ENCODE results near the gene FAM181A.

FAM181A gene

DNA sequence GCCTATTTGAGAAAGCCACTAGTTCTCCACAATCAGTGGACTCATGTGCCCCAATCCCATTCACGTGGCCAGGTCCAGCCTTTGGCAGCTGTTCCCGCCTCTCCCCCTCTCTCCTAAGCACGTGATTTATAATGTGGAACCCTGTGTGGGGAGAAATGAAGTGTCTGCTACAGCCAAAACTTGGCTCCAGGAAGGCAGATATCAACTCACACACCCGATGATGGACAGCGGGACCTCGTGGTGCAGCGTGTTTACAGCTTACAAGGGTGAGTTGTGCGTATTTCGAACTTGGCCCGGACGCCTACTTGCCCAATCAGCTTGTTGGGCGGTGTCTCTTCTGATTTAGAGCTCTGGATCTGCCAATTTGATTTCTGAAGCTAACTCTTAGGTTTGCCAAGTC, 38.1 kb upstream of the FAM181A start:
- no peak for DNase-seq (ENCODE audit: low read depth, low spot score)
- in situ Hi-C loops (cut with HindIII; ENCODE audit: low sequenced_read_pairs): no loop called here
- TF ChIP-seq, protein P1, sequence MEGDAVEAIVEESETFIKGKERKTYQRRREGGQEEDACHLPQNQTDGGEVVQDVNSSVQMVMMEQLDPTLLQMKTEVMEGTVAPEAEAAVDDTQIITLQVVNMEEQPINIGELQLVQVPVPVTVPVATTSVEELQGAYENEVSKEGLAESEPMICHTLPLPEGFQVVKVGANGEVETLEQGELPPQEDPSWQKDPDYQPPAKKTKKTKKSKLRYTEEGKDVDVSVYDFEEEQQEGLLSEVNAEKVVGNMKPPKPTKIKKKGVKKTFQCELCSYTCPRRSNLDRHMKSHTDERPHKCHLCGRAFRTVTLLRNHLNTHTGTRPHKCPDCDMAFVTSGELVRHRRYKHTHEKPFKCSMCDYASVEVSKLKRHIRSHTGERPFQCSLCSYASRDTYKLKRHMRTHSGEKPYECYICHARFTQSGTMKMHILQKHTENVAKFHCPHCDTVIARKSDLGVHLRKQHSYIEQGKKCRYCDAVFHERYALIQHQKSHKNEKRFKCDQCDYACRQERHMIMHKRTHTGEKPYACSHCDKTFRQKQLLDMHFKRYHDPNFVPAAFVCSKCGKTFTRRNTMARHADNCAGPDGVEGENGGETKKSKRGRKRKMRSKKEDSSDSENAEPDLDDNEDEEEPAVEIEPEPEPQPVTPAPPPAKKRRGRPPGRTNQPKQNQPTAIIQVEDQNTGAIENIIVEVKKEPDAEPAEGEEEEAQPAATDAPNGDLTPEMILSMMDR (IDR thresholded peaks at IDR 0.05; ENCODE audit: low read depth, low read length): no peak
- H3K4me3 ChIP-seq (ENCODE audit: low read depth, low read length): no peak overlapping the region

DNA sequence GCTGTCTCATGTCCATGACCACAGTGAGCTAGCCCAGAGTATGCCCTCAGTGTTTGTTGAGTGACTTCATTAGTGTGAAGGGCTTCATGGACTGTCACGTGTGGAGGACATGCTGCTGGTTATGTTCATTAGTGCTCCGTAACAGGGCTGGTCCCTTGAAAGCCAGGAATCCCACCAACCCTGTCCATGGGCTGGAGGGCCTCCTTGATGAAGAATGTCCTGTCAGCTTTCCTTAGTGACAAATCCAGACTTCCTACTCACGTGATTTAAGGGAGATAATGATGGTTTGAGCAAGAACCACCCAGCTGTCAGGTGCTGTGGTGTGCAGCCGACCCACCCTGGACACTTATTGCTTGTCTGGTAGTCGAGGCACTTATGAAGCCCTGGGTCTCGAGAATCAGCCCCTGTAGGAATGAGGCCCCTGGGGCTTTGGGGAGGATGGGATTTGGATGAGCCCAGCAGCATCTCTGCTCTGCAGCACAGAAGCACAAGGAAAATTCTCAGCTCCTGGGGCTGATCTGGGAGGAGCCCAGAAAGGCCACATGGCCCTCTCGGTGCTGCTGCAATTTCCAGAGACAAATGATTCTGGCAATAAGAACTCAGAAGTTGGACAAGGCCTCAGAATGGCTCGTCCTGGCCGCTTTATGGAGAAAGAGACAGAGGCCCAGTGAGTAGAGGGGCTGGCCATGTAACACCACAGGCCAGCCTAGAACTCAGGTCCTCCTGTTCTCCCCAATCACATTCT, 37.2 kb upstream of the FAM181A start:
- TF ChIP-seq, protein P1 (IDR thresholded peaks at IDR 0.05; ENCODE audit: low read depth, low read length): no peak
- H3K4me3 ChIP-seq (ENCODE audit: low read depth, low read length): no peak overlapping the region
- in situ Hi-C loops (cut with HindIII; ENCODE audit: low sequenced_read_pairs): no loop called here
- DNase-seq (ENCODE audit: low read depth, low spot score): no peak

DNA sequence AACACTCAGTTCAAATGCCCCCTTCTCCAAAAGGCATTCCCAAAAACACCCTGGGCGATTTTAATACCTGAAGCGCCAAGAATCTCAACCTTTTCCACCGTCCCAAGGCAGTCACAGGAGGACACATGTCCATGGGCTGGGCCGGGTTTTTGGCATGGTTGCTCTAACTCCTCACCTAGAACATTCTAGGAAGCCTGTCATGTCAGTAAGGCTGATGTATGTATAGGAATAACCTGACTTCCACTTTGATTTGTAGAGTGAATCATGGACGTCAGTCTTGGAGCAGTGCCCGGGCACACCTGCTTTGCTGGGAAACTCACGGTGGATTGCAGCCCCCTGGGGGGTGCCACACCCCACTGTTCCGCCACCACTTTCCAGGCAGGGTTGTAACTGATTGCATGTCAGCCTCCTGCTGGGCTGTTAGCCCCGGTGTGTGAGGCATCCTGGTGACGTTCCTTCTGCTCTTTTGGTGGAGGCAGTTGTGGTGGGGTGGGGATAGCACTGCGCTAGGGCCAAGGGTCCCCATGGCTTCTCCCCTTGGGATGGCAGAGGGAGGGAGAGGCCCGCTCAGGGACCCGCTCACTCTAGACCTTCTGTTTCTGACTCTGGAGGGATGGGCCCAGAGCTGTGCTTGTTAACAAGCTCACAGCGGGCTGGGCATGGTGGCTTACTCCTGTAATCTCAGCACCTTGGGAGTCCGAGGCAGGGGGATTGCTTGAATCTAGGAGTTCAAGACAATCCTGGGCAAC, 35.2 kb upstream of the FAM181A start:
- no peak overlapping the region for H3K4me3 ChIP-seq (ENCODE audit: low read depth, low read length)
- DNase-seq (ENCODE audit: low read depth, low spot score): no peak
- TF ChIP-seq, protein P1 (IDR thresholded peaks at IDR 0.05; ENCODE audit: low read depth, low read length): no peak
- in situ Hi-C loops (cut with HindIII; ENCODE audit: low sequenced_read_pairs): no loop called here

DNA sequence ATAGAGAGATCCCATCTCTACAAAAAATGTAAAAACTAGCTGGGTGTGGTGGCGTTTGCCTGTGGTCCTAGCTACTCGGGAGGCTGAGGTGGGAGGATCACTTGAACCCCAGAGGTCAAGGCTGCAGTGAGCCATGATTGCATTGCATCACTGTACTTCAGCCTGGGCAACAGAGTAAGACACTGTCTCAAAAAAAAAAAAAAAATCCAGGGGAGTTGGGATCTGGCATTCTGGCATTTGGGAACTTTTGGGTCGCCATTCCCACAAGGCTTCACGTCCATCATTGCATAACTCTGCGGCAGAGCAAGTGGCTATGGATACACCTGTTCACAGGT, 34.7 kb upstream of the FAM181A start:
- TF ChIP-seq, protein P1 (IDR thresholded peaks at IDR 0.05; ENCODE audit: low read depth, low read length): no peak
- H3K4me3 ChIP-seq (ENCODE audit: low read depth, low read length): no peak overlapping the region
- DNase-seq (ENCODE audit: low read depth, low spot score): no peak
- in situ Hi-C loops (cut with HindIII; ENCODE audit: low sequenced_read_pairs): no loop called here

DNA sequence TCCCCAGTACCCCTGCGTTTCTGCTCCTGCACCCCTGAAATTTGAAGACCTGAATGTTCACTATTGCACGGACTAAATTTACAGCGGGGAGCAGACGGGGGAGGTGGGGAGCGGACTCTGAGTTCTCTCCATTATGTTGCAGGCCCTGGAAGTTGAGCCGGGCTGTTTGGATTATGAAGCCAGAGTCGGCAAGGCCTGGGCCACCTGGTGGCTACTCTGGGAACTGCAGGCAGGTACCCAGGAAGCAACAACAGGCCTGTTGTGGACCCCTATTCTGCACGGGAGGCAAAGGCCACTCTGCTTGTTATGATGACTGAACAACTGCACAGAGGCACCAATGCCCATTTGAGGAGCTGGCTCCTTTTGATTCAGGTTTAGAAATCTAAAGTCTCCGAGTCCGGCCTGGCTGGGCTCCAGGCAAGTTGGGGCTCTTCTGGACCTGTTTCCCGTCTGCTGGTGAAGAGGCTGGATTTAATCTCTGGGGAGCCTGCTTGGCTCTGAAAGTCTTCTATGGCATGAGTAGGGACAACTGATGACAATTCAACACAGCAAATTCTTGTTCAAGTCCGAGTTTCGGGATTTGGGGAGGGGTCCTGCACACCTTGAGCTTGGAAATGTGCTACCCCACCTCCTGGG, 34.1 kb upstream of the FAM181A start:
- no peak overlapping the region for H3K4me3 ChIP-seq (ENCODE audit: low read depth, low read length)
- in situ Hi-C loops (cut with HindIII; ENCODE audit: low sequenced_read_pairs): no loop called here
- DNase-seq (ENCODE audit: low read depth, low spot score): peak; percentile 48
- TF ChIP-seq, protein P1 (IDR thresholded peaks at IDR 0.05; ENCODE audit: low read depth, low read length): peak; percentile 100

DNA sequence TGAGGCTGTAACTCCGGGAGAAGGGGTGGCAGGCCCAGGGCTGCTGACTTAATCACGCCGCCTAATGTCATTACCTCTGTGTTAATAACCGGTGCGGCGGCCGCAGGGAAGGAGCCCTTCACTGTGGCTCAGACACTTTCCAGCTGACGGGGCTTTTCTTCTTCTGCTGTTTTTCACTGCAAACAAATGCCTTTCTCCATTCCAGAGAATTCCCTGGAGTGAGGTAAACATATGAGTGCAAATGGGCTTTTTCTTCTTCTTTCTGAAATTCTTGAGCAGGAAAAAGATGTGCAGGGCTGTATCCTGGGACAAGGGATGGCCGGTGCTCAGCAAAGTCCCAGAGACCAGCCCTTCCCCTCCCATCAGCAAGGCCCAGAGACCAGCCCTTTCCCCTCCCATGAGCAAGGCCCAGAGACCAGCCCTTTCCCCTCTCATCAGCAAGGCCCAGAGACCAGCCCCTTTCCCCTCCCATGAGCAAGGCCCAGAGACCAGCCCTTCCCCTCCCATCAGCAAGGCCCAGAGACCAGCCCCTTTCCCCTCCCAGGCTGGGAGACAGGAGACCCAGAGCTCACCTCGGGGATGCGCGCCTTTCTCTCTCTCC, 33.4 kb upstream of the FAM181A start:
- TF ChIP-seq, protein P1 (IDR thresholded peaks at IDR 0.05; ENCODE audit: low read depth, low read length): no peak
- no peak overlapping the region for H3K4me3 ChIP-seq (ENCODE audit: low read depth, low read length)
- no peak for DNase-seq (ENCODE audit: low read depth, low spot score)
- in situ Hi-C loops (cut with HindIII; ENCODE audit: low sequenced_read_pairs): no loop called here

All from astrocyte of the spinal cord (primary cell).